Measurements from ENCODE around the gene DIP2A. TPM values are rescaled to one million over a fixed set of nuclear protein-coding genes. Genes with fewer than 3 reads are reported as not detected.
"Not testable (repeated sequence)": the region's sequence is repeated elsewhere in the genome, so short reads cannot be mapped to it uniquely, and the experiment has no call there.

The DIP2A gene
- total RNA-seq, 1 donor from 2014 or later = 28.5 TPM

DNA sequence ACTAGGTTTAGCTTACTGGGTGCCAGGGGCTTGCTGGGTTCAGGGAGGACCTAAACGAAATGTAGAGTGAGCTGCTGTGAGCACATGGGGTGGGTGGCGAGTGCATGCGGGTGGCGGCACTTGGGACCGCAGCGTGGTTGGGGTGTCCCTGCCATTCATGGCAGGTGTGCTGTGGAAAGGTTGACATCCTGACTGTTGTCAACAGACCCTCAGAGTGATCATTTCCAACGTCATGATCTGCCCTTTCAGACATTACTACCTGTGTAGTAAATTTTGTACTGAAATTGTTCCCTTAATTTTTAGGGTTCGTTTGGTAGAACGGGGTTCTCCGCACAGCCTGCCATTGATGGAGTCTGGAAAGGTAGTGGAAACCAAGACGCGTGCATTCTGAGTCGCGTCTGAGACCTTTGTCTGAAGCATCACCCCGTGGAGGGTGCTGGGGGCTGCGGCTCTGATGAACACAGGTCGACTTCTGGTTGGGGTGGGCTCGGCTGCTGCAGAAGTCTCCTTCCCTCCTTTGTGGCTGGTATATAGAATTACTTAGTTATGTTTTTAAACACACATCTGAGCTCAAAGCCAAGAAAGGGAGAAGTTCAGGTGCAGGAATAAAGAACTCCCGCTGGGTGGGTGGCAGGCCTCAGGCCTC lies 102.9 kb downstream of the DIP2A start:
- intact Hi-C loops (cut with micrococcal nuclease) = no loop called here
- ATAC-seq = no peak
- DNase-seq = no peak

DNA sequence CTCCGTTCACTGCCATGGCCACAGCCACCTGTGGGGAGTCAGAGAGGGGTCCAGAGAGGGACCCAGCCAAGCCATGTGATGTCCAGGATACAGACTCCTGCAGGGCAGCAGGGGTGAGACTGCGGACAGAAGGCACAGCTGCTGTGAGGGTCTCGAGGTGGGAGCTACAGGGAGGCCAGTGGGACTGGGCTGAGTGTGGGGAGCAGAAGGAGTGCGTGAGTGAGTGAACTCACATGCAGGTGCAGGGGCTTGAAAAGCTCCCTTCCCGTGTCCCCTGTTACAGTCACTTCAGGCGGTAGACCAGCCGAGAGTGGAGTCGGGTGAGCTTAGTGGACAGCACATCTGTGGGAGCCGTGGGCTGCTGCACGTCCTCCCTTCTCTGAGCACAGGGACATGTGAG lies 103.8 kb downstream of the DIP2A start:
- intact Hi-C loops (cut with micrococcal nuclease) = no loop called here
- ATAC-seq (no peak), DNase-seq (no peak)

DNA sequence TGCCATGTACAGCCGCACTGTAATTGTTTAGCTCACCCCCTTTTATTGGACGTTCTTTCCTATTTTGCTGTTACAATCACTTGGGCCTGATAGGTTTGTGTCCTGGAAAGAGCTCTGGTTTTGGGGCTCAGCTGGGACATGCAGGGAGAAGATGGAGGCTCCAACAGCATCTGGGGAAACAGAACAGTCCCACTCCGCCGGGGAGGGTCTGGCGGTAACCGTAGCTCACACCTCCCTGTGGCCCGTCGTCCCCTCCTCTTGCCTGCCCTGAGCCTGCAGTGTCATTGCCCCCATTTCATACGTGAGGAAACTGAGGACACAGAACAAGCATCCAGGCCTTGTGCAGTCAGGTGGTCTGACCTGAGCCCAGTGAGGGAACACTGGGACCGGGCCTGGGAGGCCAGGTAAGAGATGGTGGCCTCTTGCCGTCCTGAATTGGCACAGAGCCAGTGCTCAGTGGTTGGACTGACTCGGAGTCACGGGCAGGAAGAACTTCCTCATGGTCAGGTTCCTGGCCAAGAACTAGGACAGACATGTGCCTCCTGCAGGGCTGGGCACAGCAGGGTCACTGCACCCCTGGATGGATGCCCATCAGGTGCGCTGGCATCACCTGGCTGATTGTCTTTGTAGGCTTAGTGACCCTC lies 104.4 kb downstream of the DIP2A start:
- DNase-seq (no peak), ATAC-seq (peak; percentile 3)
- intact Hi-C loops (cut with micrococcal nuclease) = no loop called here

DNA sequence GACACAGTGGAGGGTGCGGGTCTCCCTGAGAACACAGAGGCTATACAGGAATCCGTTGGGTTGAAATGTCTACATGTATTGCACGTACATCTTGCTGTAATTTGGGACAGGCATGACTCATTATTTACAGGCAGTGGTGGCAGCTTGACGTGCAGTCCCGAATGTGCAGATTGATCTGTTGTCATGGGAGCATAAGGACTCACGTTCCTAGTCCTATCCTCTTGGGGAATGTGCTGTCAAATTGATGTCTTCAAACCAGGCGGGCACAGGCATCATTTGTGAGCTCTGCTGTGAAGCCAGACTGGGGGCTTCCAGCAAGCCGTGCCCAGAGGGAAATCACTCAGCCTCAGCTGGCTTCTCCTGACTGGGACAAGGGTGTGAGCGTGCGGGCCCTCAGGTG lies 105.7 kb downstream of the DIP2A start:
- ATAC-seq (no peak), DNase-seq (no peak)
- intact Hi-C loops (cut with micrococcal nuclease) = no loop called here

DNA sequence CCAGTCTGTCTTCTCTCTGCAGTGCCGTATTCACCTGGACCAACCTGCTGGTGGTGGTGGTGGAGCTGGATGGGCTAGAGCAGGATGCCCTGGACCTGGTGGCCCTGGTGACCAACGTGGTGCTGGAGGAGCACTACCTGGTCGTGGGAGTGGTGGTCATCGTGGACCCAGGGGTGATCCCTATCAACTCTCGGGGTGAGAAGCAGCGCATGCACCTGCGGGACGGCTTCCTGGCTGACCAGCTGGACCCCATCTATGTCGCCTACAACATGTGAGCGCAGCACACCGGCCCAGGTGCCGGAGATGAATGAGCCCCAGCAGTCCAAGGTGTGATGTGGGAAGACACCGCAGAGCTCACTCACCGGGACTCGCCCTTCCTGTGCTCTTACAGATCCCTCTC lies 108.7 kb downstream of the DIP2A start:
- intact Hi-C loops (cut with micrococcal nuclease) = no loop called here
- no peak for ATAC-seq

DNA sequence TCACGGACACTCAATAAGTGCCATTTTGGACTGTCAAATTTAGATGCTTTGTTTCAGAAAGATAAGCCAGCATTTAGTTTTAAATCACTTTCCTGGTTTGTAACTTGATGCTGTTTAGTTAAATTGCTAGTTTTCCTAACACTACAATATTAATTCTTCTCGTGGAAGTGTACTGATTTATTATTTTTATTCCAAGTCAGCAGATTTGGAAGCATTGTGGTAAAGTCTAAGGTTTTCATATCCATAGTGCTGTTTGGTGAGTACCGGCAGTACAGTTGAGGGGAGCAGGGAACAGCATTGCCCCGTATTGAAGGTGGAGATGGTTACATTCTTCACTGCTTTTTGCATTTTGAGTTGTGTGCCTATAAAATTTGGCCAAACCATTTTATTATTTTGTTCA lies 109.9 kb downstream of the DIP2A start:
- intact Hi-C loops (cut with micrococcal nuclease) = no loop called here
- no peak for ATAC-seq
- no peak for DNase-seq

More for the DNA sequence above, 108.7 kb downstream of the DIP2A start:
- no peak for DNase-seq

DNA sequence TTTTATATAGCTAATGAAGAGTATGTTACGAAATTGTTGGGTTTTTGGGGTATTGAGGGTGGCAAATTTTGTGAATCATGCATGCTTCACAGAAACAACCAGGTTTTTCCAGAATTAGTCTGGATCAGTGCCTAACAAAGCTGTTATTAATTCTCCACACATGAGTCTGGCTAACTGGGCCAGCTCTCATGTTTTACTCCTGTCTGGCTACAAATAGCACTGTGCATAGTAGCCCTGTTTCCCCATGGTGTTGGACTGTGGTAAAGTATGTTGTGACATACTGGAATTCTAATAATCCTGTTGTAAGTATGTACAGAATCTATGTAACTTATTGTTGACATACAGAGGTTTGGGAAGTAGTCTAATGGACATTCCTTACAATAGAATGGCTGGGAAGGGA lies 110.4 kb downstream of the DIP2A start:
- ATAC-seq = no peak
- no peak for DNase-seq

DNA sequence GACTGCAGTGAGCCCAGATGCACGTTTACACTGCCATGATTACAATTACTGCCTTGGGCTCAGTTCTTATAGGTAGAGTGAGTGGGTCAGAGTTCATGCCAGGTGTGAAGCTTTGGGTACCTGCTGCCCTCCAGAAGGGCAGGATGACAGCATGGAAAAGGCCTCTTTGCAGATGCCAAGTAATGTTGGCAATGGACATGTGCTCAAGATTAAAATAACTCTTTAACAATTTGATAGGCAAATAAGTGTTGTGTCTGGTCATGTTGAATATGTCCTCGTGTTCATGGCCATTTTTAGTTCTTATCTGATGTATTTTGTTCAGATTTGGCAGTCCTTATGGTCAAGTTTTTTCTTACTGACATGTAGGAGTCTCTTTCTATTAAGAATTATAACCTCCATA lies 111.4 kb downstream of the DIP2A start:
- DNase-seq = no peak
- intact Hi-C loops (cut with micrococcal nuclease) = no loop called here
- ATAC-seq = peak; percentile 84

More for the DNA sequence above, 110.4 kb downstream of the DIP2A start:
- intact Hi-C loops (cut with micrococcal nuclease) = no loop called here

DNA sequence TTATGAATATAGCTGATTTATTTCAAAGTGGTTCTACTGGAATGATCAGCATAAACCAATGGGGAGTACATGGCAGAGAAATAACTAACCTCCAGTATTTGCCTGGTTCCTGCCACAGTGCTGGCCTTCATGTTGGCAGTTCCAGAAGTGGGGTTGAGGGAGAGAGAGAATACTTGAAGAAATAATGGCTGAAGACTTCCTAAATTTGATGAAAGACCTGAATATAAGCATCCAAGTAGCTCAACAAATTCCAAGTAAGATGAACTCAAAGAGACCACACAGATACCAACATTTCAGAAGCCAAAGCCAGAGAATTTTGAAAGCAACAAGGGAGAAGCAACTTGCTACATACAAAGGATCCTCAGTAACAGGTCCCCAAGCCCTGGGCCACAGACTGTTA lies 111.9 kb downstream of the DIP2A start:
- intact Hi-C loops (cut with micrococcal nuclease) = no loop called here
- ATAC-seq (no peak), DNase-seq (no peak)

DNA sequence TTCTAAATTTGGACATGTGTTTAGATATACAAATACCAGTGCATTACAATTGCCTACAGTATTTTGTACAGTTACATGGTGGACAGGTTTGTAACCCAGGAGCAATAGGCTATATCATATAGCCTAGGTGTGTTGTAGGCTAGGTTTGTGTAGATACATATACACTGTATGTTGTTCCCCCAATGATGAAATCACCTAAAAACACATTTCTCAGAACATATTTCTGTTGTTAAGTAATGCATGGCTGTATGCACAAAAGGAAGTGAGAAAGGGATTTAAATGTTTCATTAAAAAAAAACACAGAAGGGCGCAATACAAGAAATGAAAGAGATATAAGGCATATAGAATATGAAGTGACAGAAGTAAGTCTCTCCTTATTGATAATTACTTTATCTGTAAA lies 114.2 kb downstream of the DIP2A start:
- intact Hi-C loops (cut with micrococcal nuclease) = no loop called here

DNA sequence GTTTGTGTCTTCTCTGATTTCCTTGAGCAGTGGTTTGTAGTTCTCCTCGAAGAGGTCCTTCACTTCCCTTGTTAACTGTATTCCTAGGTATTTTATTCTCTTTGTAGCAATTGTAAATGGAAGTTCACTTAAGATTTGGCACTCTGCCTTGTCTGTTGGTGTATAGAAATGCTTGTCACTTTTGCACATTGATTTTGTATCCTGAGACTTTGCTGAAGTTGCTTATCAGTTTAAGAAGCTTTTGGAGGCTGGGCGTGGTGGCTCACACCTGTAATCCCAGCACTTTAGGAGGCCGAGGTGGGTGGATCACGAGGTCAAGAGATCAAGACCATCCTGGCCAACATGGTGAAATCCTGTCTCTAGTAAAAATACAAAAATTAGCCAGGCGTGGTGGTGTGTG lies 119.1 kb downstream of the DIP2A start:
- intact Hi-C loops (cut with micrococcal nuclease); ATAC-seq; DNase-seq: not testable (repeated sequence)

More for the DNA sequence above, 114.2 kb downstream of the DIP2A start:
- no peak for DNase-seq
- no peak for ATAC-seq

DNA sequence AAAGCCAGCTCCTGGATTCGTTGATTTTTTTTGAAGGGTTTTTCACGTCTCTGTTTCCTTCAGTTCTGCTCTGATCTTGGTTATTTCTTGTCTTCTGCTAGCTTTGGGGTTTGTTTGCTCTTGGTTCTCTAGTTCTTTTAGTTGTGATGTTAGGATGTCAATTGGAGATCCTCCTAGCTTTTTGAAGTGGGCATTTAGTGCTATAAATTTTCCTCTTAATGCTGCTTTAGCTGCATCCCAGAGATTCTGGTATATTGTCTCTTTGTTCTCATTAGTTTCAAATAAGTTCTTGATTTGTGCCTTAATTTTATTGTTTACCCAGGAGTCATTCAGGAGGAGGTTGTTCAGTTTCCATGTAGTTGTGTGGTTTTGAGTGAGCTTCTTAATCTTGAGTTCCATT lies 120.7 kb downstream of the DIP2A start:
- not testable (repeated sequence) for ATAC-seq, DNase-seq

DNA sequence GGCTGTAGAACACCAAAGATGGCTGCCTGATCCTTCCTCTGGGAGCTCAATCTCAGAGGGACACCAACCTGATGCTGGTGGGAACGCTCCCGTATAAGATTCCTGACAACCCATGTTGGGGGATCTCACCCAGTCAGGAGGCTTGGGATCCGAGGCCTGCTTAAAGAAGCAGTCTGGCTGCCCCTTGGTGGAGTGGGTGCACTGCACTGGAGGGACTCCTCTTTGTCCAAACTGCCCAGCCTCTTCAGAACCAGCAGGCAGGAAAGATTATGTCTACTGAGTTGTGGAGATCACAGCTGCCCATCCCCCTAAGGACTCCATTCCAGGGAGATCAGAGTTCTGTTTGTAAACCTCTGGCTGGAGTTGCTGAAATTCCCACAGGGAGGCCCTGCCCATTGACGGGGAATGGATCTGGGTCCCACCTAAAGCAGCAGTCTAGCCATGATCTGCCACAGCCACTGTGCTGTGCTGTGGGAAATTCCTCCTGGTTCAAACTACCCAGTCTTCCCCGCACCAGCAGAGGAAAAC lies 123.2 kb downstream of the DIP2A start:
- intact Hi-C loops (cut with micrococcal nuclease) = no loop called here
- ATAC-seq (no peak), DNase-seq (no peak)

More for the DNA sequence above, 120.7 kb downstream of the DIP2A start:
- intact Hi-C loops (cut with micrococcal nuclease) = not testable (repeated sequence)

DNA sequence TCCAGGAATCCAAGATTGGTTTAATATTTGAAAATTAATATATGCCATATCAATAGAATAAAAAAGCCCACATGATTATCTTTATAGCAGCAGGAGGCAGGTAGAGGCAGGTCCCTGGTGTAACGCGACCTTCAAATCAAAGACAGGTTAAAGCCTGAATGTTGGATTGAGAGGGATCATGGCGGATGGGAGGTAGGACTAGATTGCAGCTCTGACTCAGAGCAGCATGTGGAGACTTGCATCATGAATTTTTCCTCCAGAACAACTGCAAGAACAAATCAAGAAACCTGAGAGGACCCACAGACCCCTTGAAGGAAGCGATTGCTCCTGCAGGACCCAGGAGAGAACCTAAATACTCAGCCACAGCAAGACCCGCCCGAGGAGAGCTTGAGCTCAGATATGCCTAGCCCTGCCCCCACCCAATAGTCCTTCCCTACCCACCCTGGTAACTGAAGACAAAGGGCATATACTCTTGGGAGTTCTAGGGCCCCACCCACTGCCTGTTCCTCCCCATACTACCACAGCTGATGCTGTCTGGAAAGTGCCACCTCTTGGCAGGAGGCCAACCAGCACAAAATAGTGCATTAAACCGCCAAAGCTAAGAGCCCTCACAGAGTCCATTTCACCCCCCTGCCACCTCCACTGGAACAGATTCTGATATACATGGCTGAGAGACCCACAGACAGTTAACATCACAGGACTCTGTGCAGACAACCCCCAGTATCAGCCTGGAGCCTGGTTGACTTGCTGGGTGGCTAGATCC lies 126.7 kb downstream of the DIP2A start:
- intact Hi-C loops (cut with micrococcal nuclease) = no loop called here
- DNase-seq (no peak), ATAC-seq (no peak)

DNA sequence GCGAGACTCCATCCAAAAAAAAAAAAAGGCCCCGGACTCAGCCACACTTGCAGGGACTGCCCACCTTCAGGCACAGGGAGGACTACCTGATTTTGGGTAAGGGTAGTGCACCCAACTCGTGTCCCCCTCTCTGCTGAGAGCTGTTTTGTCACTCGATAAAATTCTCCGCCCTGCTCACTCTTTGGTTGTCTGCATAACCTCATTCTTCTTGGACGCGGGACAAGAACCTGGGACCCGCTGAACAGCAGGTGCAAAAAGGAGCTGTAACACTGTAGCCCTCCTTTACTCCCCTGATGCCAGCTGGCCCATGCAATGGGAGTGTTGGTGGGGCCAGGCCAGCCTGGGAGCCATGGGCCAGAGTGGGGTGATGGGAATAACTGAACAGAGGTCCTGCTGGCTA lies 135.6 kb downstream of the DIP2A start:
- ATAC-seq (no peak), DNase-seq (no peak)
- intact Hi-C loops (cut with micrococcal nuclease) = no loop called here

DNA sequence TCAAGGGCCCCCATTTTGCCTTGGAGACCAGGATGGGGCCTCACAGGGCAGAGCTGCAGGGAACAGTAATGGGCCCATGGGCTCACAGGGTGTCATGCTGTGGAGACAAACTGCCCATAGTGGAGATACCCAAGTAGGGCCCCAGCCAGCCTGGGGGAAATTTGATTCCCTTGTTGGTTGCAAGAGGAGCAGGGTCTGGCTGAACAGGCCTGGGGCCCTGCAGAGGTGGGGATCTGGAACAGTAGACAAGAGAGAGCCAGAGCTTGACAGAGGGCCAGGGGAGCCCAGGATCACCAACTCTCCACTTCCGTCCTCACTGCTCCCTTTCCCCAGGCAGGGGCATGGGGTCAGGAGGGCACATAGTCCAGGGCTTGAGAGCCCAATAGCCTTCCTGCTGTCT lies 137.5 kb downstream of the DIP2A start:
- no peak for DNase-seq
- ATAC-seq = no peak
- intact Hi-C loops (cut with micrococcal nuclease) = no loop called here

DNA sequence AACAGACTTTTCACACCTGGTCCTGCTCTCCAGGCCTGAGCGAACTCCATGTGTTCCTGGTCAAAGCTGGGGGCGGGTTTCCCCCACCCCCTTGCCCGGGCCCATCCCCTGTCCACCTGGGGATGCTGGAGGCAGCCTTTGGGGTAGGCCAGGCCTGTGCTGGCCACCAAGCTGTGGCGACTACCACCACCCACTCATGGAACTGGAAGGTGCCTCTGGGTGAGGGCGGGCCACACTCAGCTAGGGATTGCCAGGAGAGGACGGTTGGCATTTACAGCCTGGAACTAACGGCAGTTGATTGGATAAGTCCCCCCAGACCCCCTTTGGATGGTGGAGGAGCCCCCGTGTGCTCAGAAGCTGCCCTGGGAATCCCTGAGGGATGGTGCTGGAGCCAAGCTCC lies 138.3 kb downstream of the DIP2A start:
- DNase-seq = no peak
- ATAC-seq = no peak
- intact Hi-C loops (cut with micrococcal nuclease) = no loop called here

DNA sequence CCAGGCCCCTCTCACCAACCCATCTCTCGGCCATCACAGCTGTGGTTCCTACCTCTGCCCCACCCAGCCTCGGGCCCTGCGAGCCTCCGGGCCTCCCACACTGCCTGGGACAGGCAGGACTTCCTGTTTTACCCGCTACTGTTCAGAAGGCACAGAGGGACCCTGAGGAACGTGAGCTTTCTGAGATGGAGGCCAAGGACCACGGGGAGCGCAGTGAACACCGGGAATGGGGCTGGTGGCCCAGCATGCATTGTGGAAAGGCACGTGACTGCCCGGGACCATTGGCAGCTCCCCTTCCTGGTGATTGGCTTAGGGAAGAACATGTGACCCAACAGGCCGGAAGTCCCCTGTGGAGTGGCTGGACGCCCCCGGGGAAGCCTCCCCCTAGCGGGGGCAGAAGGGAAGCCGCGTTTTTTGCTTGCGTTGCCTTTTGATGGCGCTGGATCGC lies 139.2 kb downstream of the DIP2A start:
- DNase-seq (no peak), ATAC-seq (no peak)
- intact Hi-C loops (cut with micrococcal nuclease) = no loop called here

DNA sequence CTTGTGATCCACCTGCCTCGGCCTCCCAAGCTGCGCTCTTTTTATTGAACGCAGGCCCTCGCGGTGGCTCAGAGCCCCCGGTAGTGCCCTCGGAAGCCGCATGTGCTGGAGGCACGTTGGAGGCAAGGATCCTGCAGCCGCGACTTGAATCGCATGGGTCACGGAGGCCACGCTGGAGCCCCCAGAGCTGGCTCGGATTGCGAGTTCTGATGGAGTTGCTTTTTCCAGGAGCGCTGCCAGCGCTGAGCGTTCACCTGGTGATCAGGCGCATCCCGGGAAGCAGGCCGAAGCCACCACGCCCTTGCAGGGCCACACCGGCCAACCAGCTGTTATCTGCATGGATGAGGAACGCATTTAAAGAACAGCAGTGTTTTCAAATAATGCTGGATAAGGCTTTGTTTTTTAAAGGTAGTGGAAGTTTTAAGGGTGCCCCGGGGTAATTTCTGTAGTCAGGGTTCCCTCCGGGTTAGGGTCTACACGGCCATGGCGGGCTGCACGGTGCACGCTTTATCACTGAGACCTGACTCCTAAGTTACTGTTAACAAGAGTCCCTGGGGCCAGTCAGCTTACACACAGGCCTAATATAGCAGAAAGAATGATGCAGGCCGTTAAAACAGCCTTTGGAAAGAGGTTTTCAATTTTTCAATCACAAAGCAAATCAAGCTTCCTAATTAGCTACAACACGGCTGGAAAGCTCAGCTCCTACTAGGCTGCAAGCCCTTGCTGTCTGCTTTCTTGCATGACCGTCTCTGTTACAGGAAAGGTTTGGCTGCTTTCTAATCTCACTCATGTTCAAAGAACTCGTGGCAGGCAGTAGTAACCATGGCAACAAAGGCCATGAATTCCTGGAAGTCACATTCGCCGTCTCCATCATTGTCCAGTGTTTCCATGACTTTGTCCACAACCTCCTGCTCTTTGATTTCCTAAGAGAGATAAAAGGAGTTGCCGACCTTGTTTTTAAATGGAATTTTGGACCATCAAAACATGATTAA lies 140.2 kb downstream of the DIP2A start:
- intact Hi-C loops (cut with micrococcal nuclease) = no loop called here
- DNase-seq (no peak), ATAC-seq (peak; percentile 60)

Data from left ventricle myocardium superior (tissue), 1 donor.